Measurements from ENCODE around the gene INPP5D.

- TF ChIP-seq CTCF (conservative IDR thresholded peaks at IDR 0.05 in 1 of 2, IDR thresholded peaks at IDR 0.05 in 1 of 2; ENCODE audit: low read depth in 1 of 2, low read length in 2 of 2) (no peak), EZH2 (IDR thresholded peaks at IDR 0.05; ENCODE audit: low read length, missing control alignments) (no peak)
Measured at GRCh38 chr2:233081232-233081730, 21.1 kb downstream of the INPP5D start.

Measured in fibroblast of lung (primary cell).